Transverse colon (tissue), 4 donors: ENCODE measurements around the gene TAF1C. TPM values are rescaled to one million over a fixed set of nuclear protein-coding genes. Genes with fewer than 3 reads are reported as not detected.

ENCODE experiments used
- DNase-seq: peaks from one replicate; pipeline ENCODE4 v3.0.0-alpha.2; 2019
- H3K27ac ChIP-seq, 4 donors: fragments of 200-600 bp; sonication (generic); 2 replicates each; pipeline ENCODE4 v1.5.1; 2016 to 2018; ENCODE audit warnings: inconsistent platforms in 4 of 4
- H3K27me3 ChIP-seq: fragments of 200-600 bp; sonication (generic); 2 replicates; pipeline ENCODE4 v1.5.1; 2017; ENCODE audit warnings: inconsistent platforms
- H3K36me3 ChIP-seq, 4 donors: fragments of 200-600 bp; sonication (generic); 2 replicates each; pipeline ENCODE4 v1.5.1; 2017 to 2019; ENCODE audit warnings: inconsistent platforms in 4 of 4
- H3K4me1 ChIP-seq, 4 donors: fragments of 200-600 bp; sonication (generic); 2 replicates each; pipeline ENCODE4 v1.5.1; 2017 to 2020; ENCODE audit warnings: inconsistent platforms in 4 of 4
- H3K4me3 ChIP-seq, 4 donors: fragments of 200-600 bp; sonication (generic); 1 replicate in 1 of 4; 2 replicates in 3 of 4; pipeline versions ENCODE4 v1.5.1 to v1.6.1; 2017 to 2019; ENCODE audit warnings: inconsistent platforms in 4 of 4
- H3K9me3 ChIP-seq, 2 donors: fragments of 200-600 bp; sonication (generic); 2 replicates each; pipeline ENCODE4 v1.5.1; 2017 to 2019; ENCODE audit warnings: inconsistent platforms in 2 of 2
- CTCF ChIP-seq, 5 experiments: fragments of 200-600 bp in 3 of 5; fragments of 450-650 bp in 2 of 5; sonication (generic) in 3 of 5; IDR thresholded peaks; 1 replicate in 2 of 5; 2 replicates in 3 of 5; pipeline ENCODE4 v1.5.1; 2016 to 2017; ENCODE audit warnings: antibody characterized with exemption in 5 of 5, inconsistent platforms in 3 of 5, mild to moderate bottlenecking in 2 of 5, moderate library complexity in 1 of 5
- EP300 ChIP-seq: sonication (generic); formaldehyde crosslinking; IDR thresholded peaks from one replicate; pipeline ENCODE4 v1.6.1; 2017; ENCODE audit warnings: antibody characterized with exemption, low read depth
- POLR2A ChIP-seq: fragments of 450-650 bp; IDR thresholded peaks from one replicate; pipeline ENCODE4 v1.6.1; 2016; ENCODE audit warnings: antibody characterized with exemption, mild to moderate bottlenecking, moderate library complexity
- POLR2AphosphoS5 ChIP-seq, 3 donors: sonication (generic); formaldehyde crosslinking; IDR thresholded peaks; one replicate each; pipeline ENCODE4 v1.6.1; 2016; ENCODE audit warnings: antibody characterized with exemption in 3 of 3
- WGBS, 2 donors: methylation state at CpG; one replicate each; pipeline ENCODE4 v1.1.5; 2018; ENCODE audit warnings: low coverage in 1 of 2; 5-methylcytosine and 5-hydroxymethylcytosine counted together
- in situ Hi-C, 4 donors: fragments of 200-750 bp; cut with MboI; loops; one replicate each; pipeline versions ENCODE4 v1.15.0 to v1.15.1; 2017; ENCODE audit warnings: low sequenced_read_pairs in 3 of 4, low pct_ligation_motif_present in 1 of 4, low pct_unique_long_range_greater_than_20kb in 1 of 4
- intact Hi-C: fragments of 100-400 bp; cut with DNase I; formaldehyde crosslinking; loops from one replicate; pipeline ENCODE4 v1.15.1; 2023; ENCODE audit warnings: low total_unique reads
- total RNA-seq, 4 donors: library from RNA; depleted of rRNA; stranded (reverse); fragments of >200 nt; gene quantifications; one replicate each; pipeline ENCODE4 v1.1.0, GENCODE V29; 2016

Gene TAF1C
- total RNA-seq, 4 donors from 2014 or later: 33.3 to 297 (median 54.1) TPM

- no peak overlapping the region for H3K27ac ChIP-seq
- no peaks in the 10 kb centered on the region for H3K36me3 ChIP-seq
- no peak for TF ChIP-seq POLR2AphosphoS5 (IDR thresholded peaks at IDR 0.05)
- no peak for TF ChIP-seq POLR2A
- TF ChIP-seq CTCF (IDR thresholded peaks at IDR 0.05): no peak
- TF ChIP-seq EP300: no peak
- in situ Hi-C loops (no loop called here), intact Hi-C loops (no loop called here)
- 60 to 67% methylated on average over 4 to 5 of the region's 5 CpGs for whole genome bisulfite sequencing, 2 donors
- no peaks in the 10 kb centered on the region for H3K4me1 ChIP-seq
- H3K27me3 ChIP-seq: peaks cover 38% of the 10 kb centered on the region
- DNase-seq: no peak
- H3K4me3 ChIP-seq: no peak overlapping the region
- H3K9me3 ChIP-seq: no peaks in the 10 kb centered on the region
Measured at GRCh38 chr16:84156342-84156784, 30.5 kb downstream of the TAF1C start.

GRCh38 chr16:84155771-84156170 lies 31.1 kb downstream of the TAF1C start:
- TF ChIP-seq CTCF (IDR thresholded peaks at IDR 0.05) (no peak), POLR2A (no peak), EP300 (no peak), POLR2AphosphoS5 (IDR thresholded peaks at IDR 0.05) (no peak)
- Histone ChIP-seq H3K27me3 (peaks cover 32% of the 10 kb centered on the region), H3K36me3 (no peaks in the 10 kb centered on the region), H3K27ac (no peak overlapping the region), H3K9me3 (no peaks in the 10 kb centered on the region), H3K4me3 (no peak overlapping the region), H3K4me1 (no peaks in the 10 kb centered on the region)
- WGBS, 2 donors: 75 to 82% methylated on average over 6 of the region's 6 CpGs
- no peak for DNase-seq
- in situ Hi-C loops: no loop called here
- intact Hi-C loops: no loop called here

- WGBS, 2 donors: 89% methylated on average over 4 of the region's 4 CpGs; no CpG with 5 or more reads in 1 of the 2 donors
- Histone ChIP-seq H3K4me1 (no peaks in the 10 kb centered on the region), H3K36me3 (no peaks in the 10 kb centered on the region), H3K9me3 (no peaks in the 10 kb centered on the region), H3K4me3 (no peak overlapping the region), H3K27me3 (peaks cover 28% of the 10 kb centered on the region), H3K27ac (no peak overlapping the region)
- in situ Hi-C loops: no loop called here
- intact Hi-C loops: no loop called here
- TF ChIP-seq CTCF (IDR thresholded peaks at IDR 0.05) (no peak), POLR2AphosphoS5 (IDR thresholded peaks at IDR 0.05) (no peak)
- DNase-seq: no peak
Measured at GRCh38 chr16:84155226-84155625, 31.6 kb downstream of the TAF1C start.

GRCh38 chr16:84153660-84154214 lies 33.1 kb downstream of the TAF1C start:
- 58 to 62% methylated on average over 2 to 8 of the region's 8 CpGs for WGBS, 2 donors

More at GRCh38 chr16:84153660-84154214, 33.1 kb downstream of the TAF1C start:
- DNase-seq: no peak
- TF ChIP-seq EP300 (no peak), POLR2AphosphoS5 (IDR thresholded peaks at IDR 0.05) (no peak), POLR2A (no peak), CTCF (IDR thresholded peaks at IDR 0.05) (no peak)
- Histone ChIP-seq H3K4me1 (no peaks in the 10 kb centered on the region), H3K27ac (no peak overlapping the region), H3K4me3 (no peak overlapping the region), H3K36me3 (no peaks in the 10 kb centered on the region), H3K9me3 (no peaks in the 10 kb centered on the region), H3K27me3 (peaks cover 13% of the 10 kb centered on the region)
- in situ Hi-C loops (no loop called here), intact Hi-C loops (no loop called here)
